Endothelial cell (in vitro differentiated cells): ENCODE data around the gene AQP1. TPM values are rescaled to one million over a fixed set of nuclear protein-coding genes. Genes with fewer than 3 reads are reported as not detected.

Experiments
- DNase-seq: peaks from one replicate; pipeline ENCODE4 v3.0.0; 2021; ENCODE audit warnings: low spot score
- H3K27ac Mint-ChIP-seq: one replicate; pipeline ENCODE4 v1.8.0; 2021; ENCODE audit warnings: mixed read lengths, inconsistent platforms; ENCODE audit not compliant: unreplicated experiment
- H3K27me3 Mint-ChIP-seq: one replicate; pipeline ENCODE4 v1.8.0; 2021; ENCODE audit warnings: mild to moderate bottlenecking, moderate library complexity, mixed read lengths, inconsistent platforms; ENCODE audit not compliant: unreplicated experiment
- H3K36me3 Mint-ChIP-seq: one replicate; pipeline ENCODE4 v1.8.0; 2021; ENCODE audit warnings: mild to moderate bottlenecking, low read depth, mixed read lengths, inconsistent platforms; ENCODE audit not compliant: unreplicated experiment
- H3K4me1 Mint-ChIP-seq: one replicate; pipeline ENCODE4 v1.8.0; 2021; ENCODE audit warnings: mild to moderate bottlenecking, mixed read lengths, inconsistent platforms; ENCODE audit not compliant: unreplicated experiment
- H3K4me3 Mint-ChIP-seq: one replicate; pipeline ENCODE4 v1.8.0; 2021; ENCODE audit warnings: mild to moderate bottlenecking, mixed read lengths, inconsistent platforms; ENCODE audit not compliant: unreplicated experiment
- H3K9me3 Mint-ChIP-seq: one replicate; pipeline ENCODE4 v1.8.0; 2021; ENCODE audit warnings: mixed read lengths, inconsistent platforms; ENCODE audit not compliant: unreplicated experiment
- CTCF ChIP-seq: fragments of 200-600 bp; sonication (generic); IDR thresholded peaks from one replicate; pipeline ENCODE4 v1.5.0; 2021; ENCODE audit warnings: antibody characterized with exemption; ENCODE audit not compliant: unreplicated experiment
- total RNA-seq: library from RNA; stranded (reverse); fragmentation: NEBNext Ultra II Directional; extraction: Animal tissue kit (Norgen Biotek cat#: 25700); gene quantifications from one replicate; pipeline ENCODE4 v1.2.1, GENCODE V29; 2021; ENCODE audit not compliant: unreplicated experiment

AQP1 gene
- total RNA-seq, 1 donor from 2014 or later: 2.7 TPM

GRCh38 chr7:30917216-30917893 is 5.7 kb downstream of the AQP1 start:
- Mint-ChIP-seq H3K9me3 (no peaks in the 10 kb centered on the region), H3K4me3 (no peak overlapping the region), H3K27ac (no peak overlapping the region), H3K27me3 (peaks cover 12% of the 10 kb centered on the region), H3K4me1 (peaks cover 21% of the 10 kb centered on the region), H3K36me3 (no peaks in the 10 kb centered on the region)
- no peak for DNase-seq
- TF ChIP-seq CTCF: no peak

- no peak for DNase-seq
These were observed 7.0 kb downstream of the AQP1 start for GRCh38 chr7:30918676-30919075.

GRCh38 chr7:30920021-30920583 is 8.4 kb downstream of the AQP1 start:
- Mint-ChIP-seq H3K9me3 (no peaks in the 10 kb centered on the region), H3K27me3 (peaks cover 11% of the 10 kb centered on the region), H3K27ac (no peak overlapping the region), H3K36me3 (no peaks in the 10 kb centered on the region), H3K4me3 (no peak overlapping the region), H3K4me1 (peaks cover 26% of the 10 kb centered on the region)
- DNase-seq: no peak
- TF ChIP-seq CTCF: no peak

More at GRCh38 chr7:30918676-30919075, 7.0 kb downstream of the AQP1 start:
- Mint-ChIP-seq H3K4me1 (peaks cover 26% of the 10 kb centered on the region), H3K27ac (no peak overlapping the region), H3K9me3 (no peaks in the 10 kb centered on the region), H3K27me3 (peaks cover 11% of the 10 kb centered on the region), H3K36me3 (no peaks in the 10 kb centered on the region), H3K4me3 (no peak overlapping the region)
- TF ChIP-seq CTCF: no peak

- peaks cover 26% of the 10 kb centered on the region for H3K4me1 Mint-ChIP-seq
- no peak overlapping the region for H3K4me3 Mint-ChIP-seq
- H3K9me3 Mint-ChIP-seq: no peaks in the 10 kb centered on the region
- no peaks in the 10 kb centered on the region for H3K36me3 Mint-ChIP-seq
- no peak overlapping the region for H3K27ac Mint-ChIP-seq
- no peak for DNase-seq
- no peak for TF ChIP-seq CTCF
- peaks cover 11% of the 10 kb centered on the region for H3K27me3 Mint-ChIP-seq
These were observed 9.2 kb downstream of the AQP1 start for GRCh38 chr7:30920584-30921539.
